ENCODE data around the gene CFAP119. TPM values are rescaled to one million over a fixed set of nuclear protein-coding genes. Genes with fewer than 3 reads are reported as not detected.
A peak's percentile ranks its signal among the peaks of the same experiment; 100 is the strongest.

Gene CFAP119
- total RNA-seq, 4 donors from 2014 or later, result 9.6 to 24.7 (median 15.5) TPM

DNA sequence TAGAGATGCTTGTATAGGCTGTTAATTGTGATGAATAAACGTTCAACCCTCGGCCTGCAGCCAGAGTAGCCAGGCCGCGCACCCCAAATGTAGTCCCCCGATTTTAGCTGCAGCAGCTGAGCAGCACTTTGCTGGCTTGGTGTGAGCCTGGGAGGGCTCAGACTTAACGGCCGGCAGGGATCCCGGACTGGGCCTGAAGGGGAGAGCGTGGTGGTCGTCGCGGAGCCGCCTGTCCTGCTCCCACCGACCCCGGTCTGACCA, 13.2 kb upstream of the CFAP119 start:
- H3K4me1 ChIP-seq, result peaks cover 10 to 16% of the 10 kb centered on the region in 2 donors
- H3K27me3 ChIP-seq, result no peaks in the 10 kb centered on the region
- H3K4me3 ChIP-seq (replicated peaks in 1 of 3), result peak overlapping the region in 2 of 3 donors; percentile 71 to 73
- TF ChIP-seq POLR2A (IDR thresholded peaks at IDR 0.05), result no peak
- TF ChIP-seq, protein P1, sequence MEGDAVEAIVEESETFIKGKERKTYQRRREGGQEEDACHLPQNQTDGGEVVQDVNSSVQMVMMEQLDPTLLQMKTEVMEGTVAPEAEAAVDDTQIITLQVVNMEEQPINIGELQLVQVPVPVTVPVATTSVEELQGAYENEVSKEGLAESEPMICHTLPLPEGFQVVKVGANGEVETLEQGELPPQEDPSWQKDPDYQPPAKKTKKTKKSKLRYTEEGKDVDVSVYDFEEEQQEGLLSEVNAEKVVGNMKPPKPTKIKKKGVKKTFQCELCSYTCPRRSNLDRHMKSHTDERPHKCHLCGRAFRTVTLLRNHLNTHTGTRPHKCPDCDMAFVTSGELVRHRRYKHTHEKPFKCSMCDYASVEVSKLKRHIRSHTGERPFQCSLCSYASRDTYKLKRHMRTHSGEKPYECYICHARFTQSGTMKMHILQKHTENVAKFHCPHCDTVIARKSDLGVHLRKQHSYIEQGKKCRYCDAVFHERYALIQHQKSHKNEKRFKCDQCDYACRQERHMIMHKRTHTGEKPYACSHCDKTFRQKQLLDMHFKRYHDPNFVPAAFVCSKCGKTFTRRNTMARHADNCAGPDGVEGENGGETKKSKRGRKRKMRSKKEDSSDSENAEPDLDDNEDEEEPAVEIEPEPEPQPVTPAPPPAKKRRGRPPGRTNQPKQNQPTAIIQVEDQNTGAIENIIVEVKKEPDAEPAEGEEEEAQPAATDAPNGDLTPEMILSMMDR (IDR thresholded peaks at IDR 0.05), result no peak
- DNase-seq, result no peak
- peak overlapping the region in 2 of 3 donors; percentile 78 to 90 for H3K27ac ChIP-seq
- peaks cover 33 to 36% of the 10 kb centered on the region in 2 donors for H3K36me3 ChIP-seq
- intact Hi-C loops (cut with DNase I), result no loop called here
- 12% methylated on average over 15 of the region's 15 CpGs; no CpG with 5 or more reads in 1 of the 2 donors for WGBS, 2 donors
- H3K9me3 ChIP-seq, result no peaks in the 10 kb centered on the region

DNA sequence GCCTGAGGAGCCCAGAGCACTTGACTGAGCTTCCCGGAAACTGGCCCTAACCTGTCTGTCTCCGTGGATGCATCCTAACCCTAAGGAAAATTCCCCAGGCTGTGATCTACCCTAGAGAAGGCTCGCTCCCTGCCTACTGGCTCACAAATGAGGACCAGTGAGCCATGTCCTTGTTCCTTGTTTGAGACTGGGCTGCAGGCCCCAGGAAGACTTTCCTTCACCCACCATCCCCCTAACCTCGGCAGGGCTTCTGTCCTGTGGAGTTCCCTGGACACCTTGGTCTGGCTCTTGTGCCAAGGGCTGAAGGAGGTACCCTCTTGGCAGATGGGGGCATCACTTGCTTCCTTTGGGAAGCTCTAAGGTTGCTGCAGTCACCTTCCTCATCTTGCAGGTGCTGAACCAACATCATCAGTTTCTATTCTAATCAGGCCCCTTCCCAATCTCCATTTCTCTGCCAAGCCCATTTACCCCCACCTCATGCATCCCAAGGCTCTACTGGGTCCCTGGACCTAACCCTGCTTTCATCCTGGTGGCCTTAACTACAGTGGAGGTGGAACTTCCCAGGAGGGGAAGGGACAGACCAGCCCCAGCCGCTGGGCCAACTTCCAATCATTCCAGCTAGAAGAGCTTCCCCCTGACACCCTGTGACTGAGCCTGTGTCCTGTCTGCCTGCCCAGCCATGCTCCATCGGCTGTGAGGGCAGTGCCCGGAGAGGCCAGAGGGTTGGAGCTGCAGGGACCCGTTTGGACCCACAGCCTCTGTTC, 12.7 kb upstream of the CFAP119 start:
- intact Hi-C loops (cut with DNase I), result no loop called here
- no peaks in the 10 kb centered on the region for H3K27me3 ChIP-seq
- WGBS, 2 donors, result 51 to 52% methylated on average over 7 to 8 of the region's 8 CpGs
- H3K36me3 ChIP-seq, result peaks cover 38 to 41% of the 10 kb centered on the region in 2 donors
- TF ChIP-seq, protein P1 (IDR thresholded peaks at IDR 0.05), result no peak
- no peak for TF ChIP-seq POLR2A (IDR thresholded peaks at IDR 0.05)
- DNase-seq, result peak; percentile 44 to 56
- H3K4me3 ChIP-seq (replicated peaks in 1 of 3), result peak overlapping the region in 1 of 3 donors; percentile 73
- no peaks in the 10 kb centered on the region for H3K9me3 ChIP-seq
- peaks cover 10 to 16% of the 10 kb centered on the region in 2 donors for H3K4me1 ChIP-seq
- H3K27ac ChIP-seq, result peak overlapping the region in 2 of 3 donors; percentile 78 to 90

DNA sequence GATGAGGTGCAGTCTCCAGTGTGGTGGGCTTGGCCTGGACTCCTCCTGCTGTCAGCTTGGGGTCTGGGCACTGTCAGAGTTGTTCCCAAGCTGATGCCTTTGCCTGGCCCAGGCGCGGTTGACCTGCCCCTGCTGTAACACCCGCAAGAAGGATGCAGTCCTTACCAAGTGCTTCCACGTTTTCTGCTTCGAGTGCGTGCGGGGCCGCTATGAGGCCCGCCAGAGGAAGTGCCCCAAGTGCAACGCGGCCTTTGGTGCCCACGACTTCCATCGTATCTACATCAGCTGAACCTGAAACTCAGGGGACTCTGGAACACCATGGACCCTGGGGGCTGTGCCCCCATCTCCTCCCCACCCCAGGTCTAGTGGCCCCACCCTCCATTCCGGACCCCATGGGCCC, 12.0 kb upstream of the CFAP119 start:
- Histone ChIP-seq H3K9me3 (no peaks in the 10 kb centered on the region), H3K27ac (no peak overlapping the region), H3K4me3 (replicated peaks in 1 of 3) (no peak overlapping the region), H3K27me3 (no peaks in the 10 kb centered on the region), H3K36me3 (peaks cover 45 to 48% of the 10 kb centered on the region in 2 donors), H3K4me1 (peaks cover 10 to 16% of the 10 kb centered on the region in 2 donors)
- WGBS, 2 donors, result 87 to 95% methylated on average over 13 to 14 of the region's 14 CpGs
- intact Hi-C loops (cut with DNase I), result no loop called here
- DNase-seq, result no peak
- TF ChIP-seq, protein P1 (IDR thresholded peaks at IDR 0.05), result no peak
- TF ChIP-seq POLR2A (IDR thresholded peaks at IDR 0.05), result no peak

DNA sequence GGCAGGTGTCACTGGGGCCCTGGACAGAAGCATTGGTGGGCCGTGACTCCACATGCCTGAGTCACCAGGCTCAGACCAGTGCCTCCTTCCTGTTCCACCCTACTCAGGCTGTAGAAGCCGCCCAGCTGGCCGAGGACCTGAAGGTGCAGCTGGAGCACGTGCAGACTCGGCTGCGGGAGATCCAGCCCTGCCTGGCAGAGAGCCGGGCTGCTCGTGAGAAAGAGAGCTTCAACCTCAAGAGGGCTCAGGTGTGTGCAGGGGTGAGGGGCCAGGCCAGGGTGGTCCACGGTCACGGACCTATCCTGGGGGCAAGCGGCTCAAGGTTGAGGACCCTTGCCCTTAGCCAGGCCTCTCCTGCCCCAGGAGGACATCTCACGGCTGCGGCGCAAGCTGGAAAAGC, 9.9 kb upstream of the CFAP119 start:
- H3K4me3 ChIP-seq (replicated peaks in 1 of 3), result no peak overlapping the region
- TF ChIP-seq POLR2A (IDR thresholded peaks at IDR 0.05), result no peak
- TF ChIP-seq, protein P1 (IDR thresholded peaks at IDR 0.05), result no peak
- no peaks in the 10 kb centered on the region for H3K27me3 ChIP-seq
- DNase-seq, result no peak
- 88% methylated on average over 7 to 10 of the region's 14 CpGs for WGBS, 2 donors
- H3K27ac ChIP-seq, result no peak overlapping the region
- intact Hi-C loops (cut with DNase I), result no loop called here
- peaks cover 65 to 68% of the 10 kb centered on the region in 2 donors for H3K36me3 ChIP-seq
- no peaks in the 10 kb centered on the region for H3K9me3 ChIP-seq
- H3K4me1 ChIP-seq, result peaks cover 10 to 14% of the 10 kb centered on the region in 2 donors

DNA sequence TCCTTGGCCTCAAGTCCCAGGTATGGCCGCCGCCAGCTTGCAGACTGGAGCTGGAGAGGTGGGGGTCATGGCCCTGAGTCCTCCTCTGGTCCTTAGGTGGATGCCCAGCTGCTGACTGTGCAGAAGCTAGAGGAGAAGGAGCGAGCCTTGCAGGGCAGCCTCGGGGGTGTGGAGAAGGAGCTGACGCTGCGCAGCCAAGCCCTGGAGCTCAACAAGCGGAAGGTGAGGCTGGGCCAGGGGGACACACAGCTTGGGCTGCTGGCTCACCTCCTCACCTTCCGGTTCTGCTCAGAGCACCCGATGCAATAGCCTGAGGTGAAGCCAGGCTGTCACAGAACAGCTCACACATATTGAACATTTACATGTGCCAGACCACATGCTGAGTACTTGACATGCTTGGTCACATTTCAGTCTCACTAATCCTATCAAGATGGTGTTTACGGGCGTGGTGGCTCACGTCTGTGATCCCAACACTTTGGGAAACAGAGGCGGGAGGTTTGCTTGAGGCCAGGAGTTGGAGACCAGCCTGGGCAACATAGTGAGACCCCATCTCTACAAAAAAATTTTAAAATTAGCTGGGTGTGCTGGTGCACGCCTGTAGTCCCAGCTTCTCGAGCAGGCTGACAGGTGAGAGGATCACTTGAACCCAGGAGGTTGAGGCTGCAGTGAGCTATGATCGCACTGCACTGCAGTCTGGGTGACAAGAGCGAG, 7.7 kb upstream of the CFAP119 start:
- H3K27ac ChIP-seq, result no peak overlapping the region
- no peaks in the 10 kb centered on the region for H3K27me3 ChIP-seq
- WGBS, 2 donors, result 95 to 97% methylated on average over 17 of the region's 17 CpGs
- no peak for DNase-seq
- H3K9me3 ChIP-seq, result no peaks in the 10 kb centered on the region
- no peak for TF ChIP-seq POLR2A (IDR thresholded peaks at IDR 0.05)
- TF ChIP-seq, protein P1 (IDR thresholded peaks at IDR 0.05), result no peak
- H3K4me3 ChIP-seq (replicated peaks in 1 of 3), result no peak overlapping the region
- intact Hi-C loops (cut with DNase I), result no loop called here
- peaks cover 0 to 2% of the 10 kb centered on the region in 2 donors for H3K4me1 ChIP-seq
- H3K36me3 ChIP-seq, result peaks cover 87 to 90% of the 10 kb centered on the region in 2 donors

Data from thyroid gland (tissue), 4 donors.